ENCODE results near the gene CPVL. TPM values are rescaled to one million over a fixed set of nuclear protein-coding genes. Genes with fewer than 3 reads are reported as not detected.
A peak's percentile ranks its signal among the peaks of the same experiment; 100 is the strongest.

The CPVL gene
- total RNA-seq, 4 donors from 2014 or later: 3.1 to 17.5 (median 11.5) TPM

- Histone ChIP-seq H3K27ac (no peak overlapping the region), H3K36me3 (no peaks in the 10 kb centered on the region), H3K4me3 (no peak overlapping the region), H3K27me3 (peaks cover 0 to 27% of the 10 kb centered on the region in 2 donors), H3K9me3 (no peaks in the 10 kb centered on the region), H3K4me1 (peaks cover 0 to 35% (median 2%) of the 10 kb centered on the region in 4 donors)
- TF ChIP-seq POLR2A (IDR thresholded peaks at IDR 0.05) (no peak), EP300 (IDR thresholded peaks at IDR 0.05) (no peak), CTCF (IDR thresholded peaks at IDR 0.05) (no peak)
- 89 to 93% methylated on average over 8 of the region's 8 CpGs for WGBS, 2 donors
- DNase-seq (ENCODE audit: low spot score in 2 of 2): no peak
Measured at GRCh38 chr7:29192811-29193210, 46.5 kb upstream of the CPVL start.

- Histone ChIP-seq H3K36me3 (no peaks in the 10 kb centered on the region), H3K27ac (no peak overlapping the region), H3K4me1 (peaks cover 0 to 35% (median 2%) of the 10 kb centered on the region in 4 donors), H3K9me3 (no peaks in the 10 kb centered on the region), H3K27me3 (peaks cover 0 to 27% of the 10 kb centered on the region in 2 donors), H3K4me3 (no peak overlapping the region)
- TF ChIP-seq CTCF (IDR thresholded peaks at IDR 0.05) (no peak), EP300 (IDR thresholded peaks at IDR 0.05) (no peak), POLR2A (IDR thresholded peaks at IDR 0.05) (no peak)
- DNase-seq (ENCODE audit: low spot score in 2 of 2): no peak
- 92 to 97% methylated on average over 1 of the region's 1 CpG for WGBS, 2 donors
Measured at GRCh38 chr7:29192323-29192722, 46.0 kb upstream of the CPVL start.

- DNase-seq (ENCODE audit: low spot score in 2 of 2): no peak
- Histone ChIP-seq H3K4me3 (no peak overlapping the region), H3K9me3 (no peaks in the 10 kb centered on the region), H3K27ac (no peak overlapping the region), H3K36me3 (no peaks in the 10 kb centered on the region), H3K4me1 (peaks cover 0 to 28% (median 0%) of the 10 kb centered on the region in 4 donors), H3K27me3 (peaks cover 0 to 12% of the 10 kb centered on the region in 2 donors)
- TF ChIP-seq EP300 (IDR thresholded peaks at IDR 0.05) (no peak), CTCF (IDR thresholded peaks at IDR 0.05) (no peak), POLR2A (IDR thresholded peaks at IDR 0.05) (no peak)
- 60 to 66% methylated on average over 5 of the region's 5 CpGs for WGBS, 2 donors
Measured at GRCh38 chr7:29190349-29191045, 44.2 kb upstream of the CPVL start.

- no peaks in the 10 kb centered on the region for H3K9me3 ChIP-seq
Measured at GRCh38 chr7:29189743-29190201, 43.4 kb upstream of the CPVL start.

More at GRCh38 chr7:29189743-29190201, 43.4 kb upstream of the CPVL start:
- Histone ChIP-seq H3K27me3 (peaks cover 0 to 12% of the 10 kb centered on the region in 2 donors), H3K36me3 (no peaks in the 10 kb centered on the region), H3K27ac (no peak overlapping the region), H3K4me3 (no peak overlapping the region), H3K4me1 (peaks cover 0 to 21% (median 0%) of the 10 kb centered on the region in 4 donors)
- no peak for TF ChIP-seq EP300 (IDR thresholded peaks at IDR 0.05)
- peak; percentile 61 to 72 (median 67) for TF ChIP-seq CTCF (IDR thresholded peaks at IDR 0.05)
- WGBS, 2 donors: 10 to 14% methylated on average over 16 of the region's 16 CpGs
- DNase-seq (ENCODE audit: low spot score in 2 of 2): peak; percentile 17 to 51

All from tibial nerve (tissue), 4 donors.